Hippocampal formation (tissue), 2 donors: Measurements from ENCODE around the gene ATP8B2.
"Not testable (repeated sequence)": the region's sequence is repeated elsewhere in the genome, so short reads cannot be mapped to it uniquely, and the experiment has no call there.

ENCODE experiments used
- DNase-seq, 2 donors: peaks; one replicate each; lab custom pipeline; 2025; lab: John Stamatoyannopoulos, UW

ATP8B2 gene

DNA sequence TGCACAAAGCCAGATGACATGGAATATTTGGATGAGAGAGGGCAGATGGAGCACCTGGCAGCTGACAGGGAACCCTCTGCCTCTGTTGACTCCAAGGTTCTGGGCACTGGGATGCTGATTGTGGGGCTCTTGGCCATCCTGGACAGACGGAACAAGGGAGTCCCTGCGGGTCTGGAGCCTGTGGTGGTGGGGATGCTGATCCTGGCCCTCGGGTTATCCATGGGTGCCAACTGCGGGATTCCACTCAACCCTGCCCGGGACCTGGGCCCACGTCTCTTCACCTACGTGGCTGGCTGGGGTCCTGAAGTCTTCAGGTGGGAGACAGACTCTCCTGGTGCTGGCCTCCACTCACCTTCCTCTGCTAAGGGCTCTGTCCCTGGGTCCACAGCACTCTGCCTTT, 1.8 kb upstream of the ATP8B2 start:
- no peak for DNase-seq

DNA sequence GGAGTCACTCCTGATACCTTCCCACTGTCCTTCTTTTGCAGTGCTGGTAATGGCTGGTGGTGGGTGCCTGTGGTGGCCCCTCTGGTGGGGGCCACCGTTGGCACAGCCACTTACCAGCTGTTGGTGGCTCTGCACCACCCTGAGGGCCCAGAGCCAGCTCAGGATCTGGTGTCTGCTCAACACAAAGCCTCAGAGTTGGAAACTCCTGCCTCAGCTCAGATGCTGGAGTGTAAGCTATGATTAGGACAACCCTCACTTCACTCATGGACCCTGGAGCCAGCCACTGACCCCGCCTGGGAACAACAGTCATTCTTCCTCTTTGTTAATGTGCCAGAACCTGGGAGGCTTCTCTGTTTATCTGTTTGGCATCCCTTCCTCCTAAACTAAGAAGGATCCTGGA, 1.1 kb upstream of the ATP8B2 start:
- no peak for DNase-seq

DNA sequence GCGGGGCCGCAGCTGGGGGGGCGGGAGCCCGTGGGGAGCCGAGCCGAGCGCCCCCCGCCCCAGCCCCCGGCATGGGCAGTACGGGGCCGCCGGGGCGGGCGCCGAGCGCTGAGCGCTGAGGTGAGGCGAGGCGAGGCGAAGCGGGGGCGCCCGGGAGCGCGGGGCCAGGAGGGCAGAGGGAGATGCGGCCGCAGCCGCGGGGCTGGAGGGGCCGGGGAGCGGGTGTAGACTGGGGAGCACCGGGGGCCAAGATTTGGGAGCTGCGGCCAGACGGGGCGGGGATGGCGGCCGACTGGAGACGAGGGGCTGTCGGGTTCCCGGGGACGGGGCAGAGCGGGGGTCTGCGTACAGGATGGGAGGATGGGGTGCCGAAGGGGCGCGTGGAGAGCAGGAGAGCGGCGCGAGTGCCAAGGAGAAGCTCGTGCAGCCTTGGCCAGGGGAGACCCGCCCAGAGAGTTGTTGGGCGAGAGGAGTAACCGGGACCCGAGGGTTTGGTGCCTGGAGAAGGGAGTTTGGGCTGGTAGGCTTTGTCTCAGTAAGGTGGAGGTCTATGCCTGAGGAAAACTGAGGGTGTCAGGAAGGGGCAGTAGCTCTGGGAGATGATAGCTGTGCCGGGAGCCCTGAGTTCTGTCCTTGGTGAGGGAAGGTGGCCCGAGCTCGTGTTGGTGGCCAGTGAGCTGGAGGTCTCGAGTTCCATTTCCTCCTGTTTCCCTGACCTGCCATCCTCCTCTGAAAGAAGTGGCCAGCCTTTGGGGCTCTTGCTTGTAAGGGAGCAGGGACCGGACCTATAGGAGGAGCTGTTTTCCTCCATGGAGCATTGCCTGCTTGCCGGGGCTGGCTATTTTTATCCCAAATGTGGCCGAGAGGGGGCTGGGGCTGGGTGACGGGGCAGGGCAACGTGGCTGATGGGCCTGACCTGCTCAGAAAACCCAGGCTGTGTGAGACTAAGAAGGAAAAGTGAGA, 539 bp downstream of the ATP8B2 start:
- peak; percentile 45 to 65 for DNase-seq

DNA sequence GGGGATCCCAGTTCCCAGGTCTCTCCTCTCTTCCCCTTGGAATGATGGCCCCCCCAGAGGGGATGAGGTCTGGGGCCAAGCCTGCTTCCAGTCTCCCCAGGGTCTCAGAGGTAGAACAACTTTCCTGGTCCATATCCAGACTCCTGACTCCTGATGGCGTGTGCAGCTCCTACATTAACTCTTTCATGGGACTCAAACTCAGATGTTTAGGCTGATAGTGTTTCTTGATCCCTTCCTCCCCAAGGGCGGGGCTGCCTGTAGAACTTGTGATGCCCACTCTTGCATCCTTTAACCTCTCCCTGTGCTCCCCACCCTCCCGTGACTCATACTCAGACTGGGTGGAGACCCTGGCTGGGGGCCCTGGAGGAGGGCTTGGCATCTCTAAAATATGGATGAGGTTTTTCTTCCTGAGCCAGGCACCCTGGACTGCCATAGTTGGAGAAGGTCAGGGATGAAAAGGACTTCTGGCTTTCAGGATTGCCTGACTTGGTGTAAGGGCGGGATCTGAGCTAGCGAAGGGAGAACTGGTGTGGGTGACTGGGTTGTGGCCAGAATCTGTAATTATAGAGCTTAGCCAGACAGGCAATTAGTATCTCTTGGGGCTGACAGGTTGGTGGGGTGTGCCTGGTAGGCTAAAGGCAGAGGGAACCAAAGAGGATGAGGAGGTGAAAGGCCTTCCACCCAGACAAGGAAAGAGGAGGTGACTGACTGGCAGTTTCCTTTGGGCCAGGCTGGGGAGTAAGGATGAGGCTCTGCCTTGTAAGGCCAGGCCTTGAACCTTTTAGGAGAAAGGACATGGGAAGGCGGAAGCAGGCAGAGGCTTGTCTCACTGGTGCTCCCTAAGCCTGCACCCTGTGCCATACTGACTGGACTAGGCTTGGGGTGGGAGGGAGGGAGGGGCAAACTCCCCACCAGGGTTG, 1.5 kb downstream of the ATP8B2 start:
- DNase-seq: no peak

DNA sequence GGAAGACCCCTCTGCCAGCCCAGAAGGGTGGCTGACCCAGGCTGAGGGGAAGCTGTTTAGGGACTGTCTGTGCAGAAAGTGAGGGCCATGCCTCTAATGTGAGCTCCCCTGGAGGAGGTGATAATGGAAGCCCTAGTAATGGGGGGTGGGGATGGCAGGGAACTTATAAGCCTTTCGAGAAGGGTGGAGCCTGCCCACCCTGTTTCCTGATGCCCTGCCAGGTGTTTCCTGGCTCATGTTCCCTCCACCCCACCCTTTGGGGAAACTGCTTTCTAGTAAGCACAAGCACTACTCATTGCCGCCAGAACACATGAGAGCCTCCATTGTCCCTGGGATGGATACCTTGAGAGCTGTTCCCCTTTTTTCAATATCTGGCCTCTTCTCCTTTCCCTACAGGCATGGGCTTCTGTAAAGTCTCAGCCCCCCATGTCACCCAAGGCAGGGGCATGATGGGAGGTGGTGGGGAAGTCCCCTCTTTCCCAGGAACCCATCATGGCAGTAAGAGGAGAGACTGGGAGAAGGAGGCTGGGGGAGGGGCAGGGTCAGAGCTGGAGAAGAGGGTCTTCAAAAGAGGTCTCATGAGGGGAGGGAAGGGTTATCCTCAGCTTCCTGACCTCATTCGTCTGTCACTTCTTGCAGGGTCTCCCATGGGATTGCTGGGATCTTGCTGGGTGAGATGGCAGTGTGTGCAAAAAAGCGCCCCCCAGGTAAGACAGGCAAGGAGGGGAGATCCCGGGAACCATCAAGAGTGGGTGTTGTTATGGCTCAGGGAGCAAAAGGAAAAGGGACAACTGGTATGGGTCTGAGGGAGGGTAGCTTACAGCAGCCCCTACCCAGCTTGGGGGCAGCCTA, 2.4 kb downstream of the ATP8B2 start:
- DNase-seq: no peak

DNA sequence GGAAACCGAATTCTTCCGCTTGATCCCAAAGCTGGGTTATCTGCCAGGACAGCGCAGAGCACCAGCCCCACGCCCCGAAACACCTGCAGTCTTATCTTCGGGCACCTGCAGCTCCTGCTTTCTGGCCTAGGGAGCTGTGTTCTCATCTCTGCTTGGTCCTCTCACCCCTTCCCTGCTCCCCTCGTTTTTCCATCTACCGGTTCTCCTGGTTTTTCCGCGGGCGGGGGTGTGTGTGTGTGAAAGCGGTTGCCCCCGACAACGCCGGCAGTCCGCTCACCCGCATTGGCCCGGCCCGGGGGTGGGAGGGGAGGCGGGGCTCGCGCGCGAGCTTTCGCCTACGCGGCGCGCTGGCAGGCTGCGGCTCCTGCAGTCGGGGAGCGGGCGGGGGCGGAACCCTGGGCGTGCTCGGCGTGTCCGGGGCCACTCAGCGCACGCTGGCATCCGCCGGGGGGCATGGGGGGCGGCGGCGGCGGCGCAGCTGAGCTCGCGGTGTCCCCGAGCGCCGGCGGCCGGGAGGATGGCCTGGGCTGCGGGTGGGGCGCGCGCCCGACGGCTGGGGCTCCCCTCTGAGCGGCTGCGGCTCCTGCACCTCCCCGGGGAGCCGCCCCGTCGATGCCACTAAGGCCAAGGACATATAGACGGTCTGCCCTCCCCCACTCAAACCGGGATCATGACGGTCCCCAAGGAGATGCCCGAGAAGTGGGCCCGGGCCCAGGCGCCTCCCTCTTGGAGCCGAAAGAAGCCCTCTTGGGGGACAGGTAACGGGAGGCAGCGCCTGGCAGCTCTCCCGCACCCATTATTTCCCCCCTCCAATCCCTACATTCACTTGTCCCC, 3.2 kb downstream of the ATP8B2 start:
- DNase-seq: peak; percentile 65 to 75

DNA sequence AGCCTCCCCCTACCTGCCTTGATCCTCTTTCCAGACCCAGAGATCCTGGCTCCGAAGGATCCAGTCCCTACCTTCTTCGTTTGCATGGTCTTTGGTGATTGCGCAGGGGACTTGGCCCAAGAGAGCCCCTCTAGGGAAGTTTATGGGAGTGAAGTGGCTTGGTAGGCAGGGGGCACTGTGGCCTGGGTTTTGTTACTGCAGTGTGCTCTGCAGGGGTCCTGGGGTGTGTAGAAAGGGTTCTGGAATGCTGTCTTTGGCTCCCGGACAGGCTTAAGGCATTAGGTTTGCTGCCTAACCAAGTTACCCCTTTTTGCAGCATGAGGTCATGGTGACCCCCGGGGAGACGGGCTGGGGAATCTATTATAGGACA, 3.8 kb downstream of the ATP8B2 start:
- no peak for DNase-seq

DNA sequence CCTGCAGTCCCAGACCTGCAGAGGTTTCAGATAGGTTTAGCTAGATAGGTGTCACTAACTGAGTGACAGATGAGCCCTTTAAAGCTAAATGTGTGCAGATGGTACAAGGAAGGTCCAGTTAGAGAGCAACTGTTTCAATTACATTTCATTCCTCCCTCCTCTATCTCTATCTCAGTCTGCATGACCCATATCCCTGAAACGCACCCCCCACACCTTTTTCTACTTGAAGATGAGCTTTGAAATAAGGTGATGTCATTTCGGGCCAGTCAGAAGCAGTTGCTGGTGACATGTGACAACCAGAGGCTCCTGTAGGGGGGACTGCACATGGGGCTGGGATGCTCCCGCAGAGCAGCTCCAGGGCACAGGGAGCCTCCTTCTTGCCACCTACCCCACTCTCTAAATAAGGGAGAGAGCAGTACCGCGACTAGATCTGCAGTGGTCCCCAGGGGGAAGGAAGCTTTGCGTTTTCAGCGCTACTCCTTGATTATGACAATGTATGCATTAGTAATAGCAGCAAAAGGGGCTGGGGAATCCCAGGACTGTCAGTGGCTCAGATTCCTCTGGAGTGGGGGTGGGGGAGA, 4.3 kb downstream of the ATP8B2 start:
- DNase-seq: peak in 1 of 2 donors; percentile 26

DNA sequence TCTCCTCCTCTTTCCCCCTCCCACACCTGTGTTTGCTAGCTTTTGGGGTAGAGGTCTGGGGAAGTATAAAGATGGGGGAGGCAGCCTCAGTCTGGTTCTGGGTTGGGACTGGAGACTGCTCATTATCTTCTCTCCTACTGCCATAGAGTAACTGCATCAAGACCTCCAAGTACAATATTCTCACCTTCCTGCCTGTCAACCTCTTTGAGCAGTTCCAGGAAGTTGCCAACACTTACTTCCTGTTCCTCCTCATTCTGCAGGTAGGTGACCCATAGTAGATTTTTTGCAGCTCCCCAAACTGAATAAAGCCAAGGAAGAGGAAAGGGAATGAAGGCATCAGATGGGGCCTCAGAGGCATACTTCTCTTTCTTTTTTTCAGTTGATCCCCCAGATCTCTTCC, 5.3 kb downstream of the ATP8B2 start:
- DNase-seq: no peak

DNA sequence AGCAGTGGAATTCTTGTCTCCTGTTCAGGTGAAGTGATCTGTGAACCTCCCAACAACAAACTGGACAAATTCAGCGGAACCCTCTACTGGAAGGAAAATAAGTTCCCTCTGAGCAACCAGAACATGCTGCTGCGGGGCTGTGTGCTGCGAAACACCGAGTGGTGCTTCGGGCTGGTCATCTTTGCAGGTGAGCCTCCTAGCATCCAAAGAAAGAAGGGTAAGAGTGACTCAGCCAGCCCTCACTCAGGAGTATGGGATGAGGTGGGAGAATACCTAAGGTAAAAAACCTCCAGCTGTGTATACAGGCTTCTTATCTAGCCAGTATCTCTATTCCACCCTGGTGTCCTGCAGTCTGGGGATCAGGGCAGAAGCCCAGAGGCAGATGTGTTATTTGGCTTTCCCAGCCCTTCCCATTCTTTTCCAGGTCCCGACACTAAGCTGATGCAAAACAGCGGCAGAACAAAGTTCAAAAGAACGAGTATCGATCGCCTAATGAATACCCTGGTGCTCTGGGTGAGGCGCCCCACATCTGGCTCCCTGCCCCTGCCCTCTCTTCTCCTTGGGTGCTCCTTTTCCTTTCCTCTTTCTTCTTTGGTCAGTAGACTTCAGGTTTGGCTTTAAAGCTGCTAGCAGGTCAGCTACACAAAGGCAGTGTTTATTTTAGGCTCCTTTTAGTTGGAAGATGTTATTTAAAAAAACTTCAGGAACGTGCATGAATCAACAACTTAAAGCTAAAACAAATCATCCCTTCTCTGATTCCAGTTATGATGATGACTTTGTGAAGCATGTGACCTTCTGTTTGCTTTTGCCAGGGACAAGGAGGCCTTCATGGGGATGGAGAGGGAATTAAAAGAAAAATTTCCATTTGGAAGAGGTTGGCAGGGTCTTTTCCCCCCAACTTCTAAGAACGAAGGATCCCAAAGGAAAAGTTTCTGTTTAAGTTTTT, 9.0 kb downstream of the ATP8B2 start:
- DNase-seq: no peak

DNA sequence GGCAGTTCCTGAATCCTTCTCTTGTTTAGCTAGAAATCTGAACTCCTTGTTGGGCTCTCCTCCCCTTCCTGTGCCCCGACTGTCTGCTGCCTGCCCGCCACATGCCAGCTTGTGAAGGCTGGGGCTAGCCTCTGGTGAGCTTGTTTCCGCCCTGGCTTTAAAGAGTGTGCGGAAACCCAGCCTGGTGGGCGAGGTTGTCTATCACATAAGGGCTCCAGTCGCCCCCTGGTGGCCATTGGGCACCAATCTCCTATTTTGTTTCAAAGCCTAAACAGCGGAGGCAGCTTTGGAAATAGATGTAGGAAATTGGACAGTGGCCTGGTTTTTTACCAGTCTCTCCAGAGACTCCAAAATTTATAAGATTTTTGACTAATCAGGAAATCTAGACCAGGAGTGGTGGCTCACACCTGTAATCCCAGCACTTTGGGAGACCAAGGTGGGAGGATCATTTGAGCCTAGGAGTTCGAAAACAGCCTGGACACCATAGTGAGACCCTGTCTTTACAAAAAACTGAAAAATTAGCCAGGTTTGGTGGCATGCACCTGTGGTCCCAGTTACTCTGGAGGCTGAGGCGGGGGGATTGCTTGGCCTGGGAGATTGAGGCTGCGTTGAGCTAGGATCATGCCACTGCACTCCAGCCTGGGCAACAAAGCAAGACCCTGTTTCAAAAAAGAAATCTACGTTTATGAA, 9.8 kb downstream of the ATP8B2 start:
- DNase-seq: peak; percentile 47 to 67

DNA sequence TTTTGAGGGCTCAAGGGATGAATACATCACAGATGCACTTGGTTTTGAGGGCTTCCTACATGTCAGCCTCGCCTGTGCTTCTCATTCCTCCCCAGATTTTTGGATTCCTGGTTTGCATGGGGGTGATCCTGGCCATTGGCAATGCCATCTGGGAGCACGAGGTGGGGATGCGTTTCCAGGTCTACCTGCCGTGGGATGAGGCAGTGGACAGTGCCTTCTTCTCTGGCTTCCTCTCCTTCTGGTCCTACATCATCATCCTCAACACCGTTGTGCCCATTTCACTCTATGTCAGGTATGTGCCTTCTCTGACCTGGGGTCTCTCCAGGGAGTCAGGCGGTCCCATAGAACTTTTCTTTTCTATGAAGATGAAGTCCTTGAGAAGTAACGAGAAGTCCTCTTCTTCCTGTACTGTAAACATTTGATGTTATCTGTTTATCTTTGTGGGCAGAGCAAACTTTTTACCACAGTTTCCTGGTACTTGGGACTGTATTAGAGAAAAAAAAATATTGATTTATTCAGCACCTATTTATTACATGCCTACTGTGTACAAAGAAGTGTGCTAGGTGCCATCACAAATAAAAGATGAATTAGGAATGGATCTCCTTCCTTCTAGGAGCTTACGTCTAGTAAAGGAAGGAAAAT, 12.0 kb downstream of the ATP8B2 start:
- DNase-seq: no peak

DNA sequence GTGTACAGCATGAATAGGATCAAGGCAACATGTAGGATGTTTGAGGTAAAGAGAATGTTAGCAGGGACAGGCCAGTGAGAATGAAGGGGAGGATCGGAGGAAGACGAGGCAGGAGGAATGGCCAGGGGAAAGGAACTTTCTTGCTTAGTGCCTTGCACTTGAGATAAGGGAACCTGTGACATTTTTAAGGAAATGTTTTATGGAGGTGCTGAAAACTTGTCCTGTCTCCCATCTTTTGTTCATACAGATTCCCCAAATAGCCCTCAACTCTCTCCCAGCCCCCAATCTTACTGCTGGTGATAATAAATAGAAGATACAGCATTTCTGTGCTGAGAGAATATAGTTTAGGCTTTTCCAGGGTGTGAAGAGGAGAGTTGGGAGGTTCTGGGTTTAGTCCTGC, 13.6 kb downstream of the ATP8B2 start:
- DNase-seq: no peak

DNA sequence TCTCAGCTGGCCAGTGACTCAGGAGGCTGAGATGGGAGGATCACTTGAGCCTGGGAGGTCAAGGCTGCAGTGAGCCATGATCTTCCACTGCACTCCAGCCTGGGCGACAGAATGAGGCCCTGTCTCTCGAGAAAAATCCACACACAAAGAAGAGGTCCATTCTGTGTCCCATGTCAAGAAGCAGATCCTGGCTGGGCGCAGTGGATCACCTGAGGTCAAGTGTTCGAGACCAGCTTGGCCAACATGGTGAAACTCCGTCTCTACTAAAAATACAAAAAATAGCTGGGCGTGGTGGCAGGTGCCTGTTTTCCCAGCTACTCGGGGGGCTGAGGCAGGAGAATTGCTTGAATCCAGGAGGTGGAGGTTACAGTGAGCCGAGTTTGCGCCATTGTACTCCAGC, 16.0 kb downstream of the ATP8B2 start:
- not testable (repeated sequence) for DNase-seq

DNA sequence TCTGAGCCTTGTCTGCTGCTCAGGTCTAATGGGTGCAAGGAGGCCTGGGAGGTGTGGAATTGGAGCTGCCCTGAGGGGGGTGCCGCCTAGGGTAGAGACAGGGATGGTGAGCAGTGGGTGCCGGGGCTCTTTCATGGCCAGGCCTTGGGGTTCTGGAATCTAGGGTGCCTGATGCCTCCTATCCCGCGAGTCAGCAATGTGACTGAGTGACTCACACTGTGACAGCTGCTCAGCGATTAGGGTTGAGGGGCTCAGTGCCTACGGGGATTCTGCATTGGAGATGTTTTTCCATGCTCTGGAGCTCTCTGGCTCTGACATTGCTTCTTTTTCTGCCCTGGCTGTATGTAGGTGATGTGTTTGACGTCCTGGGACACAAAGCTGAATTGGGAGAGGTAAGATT, 16.8 kb downstream of the ATP8B2 start:
- no peak for DNase-seq

DNA sequence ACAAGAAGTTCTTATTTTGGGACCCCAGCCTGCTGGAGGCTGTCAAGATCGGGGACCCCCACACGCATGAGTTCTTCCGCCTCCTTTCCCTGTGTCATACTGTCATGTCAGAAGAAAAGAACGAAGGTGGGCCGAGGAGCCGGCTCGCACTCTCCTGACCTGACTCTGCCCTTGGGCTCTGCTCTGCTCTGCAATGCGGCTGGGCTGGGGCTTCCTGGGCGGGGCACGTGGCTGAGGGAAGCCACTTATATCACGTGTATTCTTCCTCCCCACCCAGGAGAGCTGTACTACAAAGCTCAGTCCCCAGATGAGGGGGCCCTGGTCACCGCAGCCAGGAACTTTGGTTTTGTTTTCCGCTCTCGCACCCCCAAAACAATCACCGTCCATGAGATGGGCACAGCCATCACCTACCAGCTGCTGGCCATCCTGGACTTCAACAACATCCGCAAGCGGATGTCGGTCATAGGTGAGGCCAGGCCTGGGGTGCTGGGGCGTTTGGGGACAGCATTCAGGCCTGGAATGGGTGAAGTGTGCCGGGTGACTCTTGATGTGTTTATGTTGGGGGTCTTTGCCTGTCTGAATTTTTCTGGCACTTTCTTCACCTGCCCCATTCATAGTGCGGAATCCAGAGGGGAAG, 17.6 kb downstream of the ATP8B2 start:
- no peak for DNase-seq

DNA sequence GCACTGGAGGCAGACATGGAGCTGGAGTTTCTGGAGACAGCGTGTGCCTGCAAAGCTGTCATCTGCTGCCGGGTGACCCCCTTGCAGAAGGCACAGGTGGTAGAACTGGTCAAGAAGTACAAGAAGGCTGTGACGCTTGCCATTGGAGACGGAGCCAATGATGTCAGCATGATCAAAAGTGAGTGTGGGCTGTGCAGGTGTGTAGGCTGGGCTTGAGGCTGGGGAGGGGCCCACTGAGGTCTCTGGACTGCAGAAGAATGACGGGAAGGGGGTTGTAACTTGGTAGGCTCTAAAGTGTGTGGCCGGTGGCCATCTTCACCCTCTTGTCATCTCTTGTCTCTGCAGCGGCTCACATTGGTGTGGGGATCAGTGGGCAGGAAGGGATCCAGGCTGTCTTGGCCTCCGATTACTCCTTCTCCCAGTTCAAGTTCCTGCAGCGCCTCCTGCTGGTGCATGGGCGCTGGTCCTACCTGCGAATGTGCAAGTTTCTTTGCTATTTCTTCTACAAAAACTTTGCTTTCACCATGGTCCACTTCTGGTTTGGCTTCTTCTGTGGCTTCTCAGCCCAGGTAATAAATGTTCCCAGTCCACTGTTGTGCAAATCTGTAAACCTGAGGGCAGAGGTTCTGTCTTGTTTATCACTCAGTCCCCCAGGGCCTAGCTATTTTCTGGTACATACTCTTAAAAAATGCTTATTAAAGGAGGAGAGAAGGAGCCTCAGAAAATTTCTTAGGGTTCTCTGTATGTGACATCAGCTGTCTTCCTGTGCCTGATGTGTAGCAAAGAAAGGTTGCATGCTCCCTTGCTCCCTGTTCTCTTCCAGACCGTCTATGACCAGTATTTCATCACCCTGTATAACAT, 19.9 kb downstream of the ATP8B2 start:
- DNase-seq: no peak
